Measurements from ENCODE around the gene NELFA. TPM values are rescaled to one million over a fixed set of nuclear protein-coding genes. Genes with fewer than 3 reads are reported as not detected.

NELFA gene
- total and polyA plus RNA-seq, 2 of the 13 experiments (the other 11 are each of a cell fraction or from before 2014, with no cell fraction given): 13.3 to 18.5 TPM

DNA sequence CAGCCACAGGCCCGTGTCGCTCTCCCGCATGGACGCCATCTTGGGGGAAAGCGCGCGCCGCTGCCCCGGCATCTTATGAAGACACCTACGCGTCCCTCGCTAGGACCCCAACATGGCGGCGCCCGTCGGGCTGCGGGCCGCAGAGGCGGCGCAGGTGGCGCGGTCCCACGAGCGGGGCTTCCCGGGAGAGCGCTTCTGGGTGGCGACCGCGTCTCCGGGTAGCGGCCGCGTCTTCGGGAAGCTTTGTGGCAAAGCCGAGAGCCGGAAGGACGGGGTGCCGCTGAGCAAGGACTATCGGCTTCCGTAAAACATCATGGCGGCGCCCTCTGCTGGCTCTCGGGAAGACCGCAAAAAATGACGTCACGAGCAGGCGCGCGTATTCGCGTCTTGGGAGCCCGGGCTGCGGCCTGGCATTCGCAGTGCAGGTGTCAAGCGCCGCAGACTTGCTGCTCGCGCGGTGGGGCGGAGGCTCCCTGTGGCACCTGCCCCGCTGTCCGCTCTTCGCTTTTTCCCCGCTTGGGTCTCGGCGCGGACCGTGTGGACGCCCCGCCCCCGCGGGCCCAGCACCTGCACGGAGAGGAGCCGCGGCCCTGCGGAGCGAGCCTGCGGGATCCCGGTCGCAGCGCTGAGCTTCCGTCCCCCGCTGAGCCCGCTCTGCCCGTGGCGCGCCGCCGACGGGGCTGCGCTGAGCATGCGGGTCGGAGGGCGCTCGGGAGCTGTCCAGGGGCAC lies at the start of gene NELFA (continued):
- TF ChIP-seq ZNF441 (CRISPR knock-in tag; IDR thresholded peaks at IDR 0.05; ENCODE audit: borderline replicate concordance) (peak; percentile 48; the same call in 1 of the 2 replicates), ZFP41 (CRISPR knock-in tag; IDR thresholded peaks at IDR 0.05; ENCODE audit: borderline replicate concordance) (no peak), NONO (IDR thresholded peaks at IDR 0.05) (no peak), NONO (CRISPR knock-in tag; conservative IDR thresholded peaks at IDR 0.05) (peak; percentile 69; the same call in 1 of the 2 replicates), SRY (CRISPR knock-in tag; IDR thresholded peaks at IDR 0.05) (peak; percentile 89; the same call in 1 of the 2 replicates), ZFP1 (CRISPR knock-in tag; IDR thresholded peaks at IDR 0.05) (no peak), ISL2 (CRISPR knock-in tag; IDR thresholded peaks at IDR 0.05) (no peak), ZNF296 (CRISPR knock-in tag; conservative IDR thresholded peaks at IDR 0.05) (0 out of 2 replicates have a peak, but pooled peaks have one; percentile 9), ZNF556 (CRISPR knock-in tag; IDR thresholded peaks at IDR 0.05; ENCODE audit: borderline replicate concordance) (peak; percentile 77; the same call in 1 of the 2 replicates), ZBTB38 (CRISPR knock-in tag; IDR thresholded peaks at IDR 0.05) (peak; percentile 50; the same call in 1 of the 2 replicates), TARDBP (CRISPR knock-in tag; IDR thresholded peaks at IDR 0.05) (peak; percentile 79), MAZ (IDR thresholded peaks at IDR 0.05; ENCODE audit: borderline replicate concordance, low read depth, low read length) (no peak), MAZ (CRISPR knock-in tag; IDR thresholded peaks at IDR 0.05; ENCODE audit: low read depth) (peak; percentile 58; the same call in 1 of the 2 replicates), ZNF337 (CRISPR knock-in tag; IDR thresholded peaks at IDR 0.05; ENCODE audit: borderline replicate concordance, low read depth) (no peak), MTF2 (CRISPR knock-in tag; IDR thresholded peaks at IDR 0.05; ENCODE audit: borderline replicate concordance) (0 out of 2 replicates have a peak, but pooled peaks have one; percentile 83), ZNF143 (CRISPR knock-in tag; IDR thresholded peaks at IDR 0.05) (peak; percentile 57; the same call in 1 of the 2 replicates), ZNF746 (CRISPR knock-in tag; IDR thresholded peaks at IDR 0.05) (peak; percentile 45)
- TF ChIP-seq, protein P1, sequence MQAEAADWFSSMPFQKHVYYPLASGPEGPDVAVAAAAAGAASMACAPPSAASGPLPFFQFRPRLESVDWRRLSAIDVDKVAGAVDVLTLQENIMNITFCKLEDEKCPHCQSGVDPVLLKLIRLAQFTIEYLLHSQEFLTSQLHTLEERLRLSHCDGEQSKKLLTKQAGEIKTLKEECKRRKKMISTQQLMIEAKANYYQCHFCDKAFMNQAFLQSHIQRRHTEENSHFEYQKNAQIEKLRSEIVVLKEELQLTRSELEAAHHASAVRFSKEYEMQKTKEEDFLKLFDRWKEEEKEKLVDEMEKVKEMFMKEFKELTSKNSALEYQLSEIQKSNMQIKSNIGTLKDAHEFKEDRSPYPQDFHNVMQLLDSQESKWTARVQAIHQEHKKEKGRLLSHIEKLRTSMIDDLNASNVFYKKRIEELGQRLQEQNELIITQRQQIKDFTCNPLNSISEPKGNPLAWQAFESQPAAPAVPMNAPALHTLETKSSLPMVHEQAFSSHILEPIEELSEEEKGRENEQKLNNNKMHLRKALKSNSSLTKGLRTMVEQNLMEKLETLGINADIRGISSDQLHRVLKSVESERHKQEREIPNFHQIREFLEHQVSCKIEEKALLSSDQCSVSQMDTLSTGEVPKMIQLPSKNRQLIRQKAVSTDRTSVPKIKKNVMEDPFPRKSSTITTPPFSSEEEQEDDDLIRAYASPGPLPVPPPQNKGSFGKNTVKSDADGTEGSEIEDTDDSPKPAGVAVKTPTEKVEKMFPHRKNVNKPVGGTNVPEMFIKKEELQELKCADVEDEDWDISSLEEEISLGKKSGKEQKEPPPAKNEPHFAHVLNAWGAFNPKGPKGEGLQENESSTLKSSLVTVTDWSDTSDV (CRISPR knock-in tag; IDR thresholded peaks at IDR 0.05): peak; percentile 74; the same call in 1 of the 2 replicates
- TF ChIP-seq, protein P2, sequence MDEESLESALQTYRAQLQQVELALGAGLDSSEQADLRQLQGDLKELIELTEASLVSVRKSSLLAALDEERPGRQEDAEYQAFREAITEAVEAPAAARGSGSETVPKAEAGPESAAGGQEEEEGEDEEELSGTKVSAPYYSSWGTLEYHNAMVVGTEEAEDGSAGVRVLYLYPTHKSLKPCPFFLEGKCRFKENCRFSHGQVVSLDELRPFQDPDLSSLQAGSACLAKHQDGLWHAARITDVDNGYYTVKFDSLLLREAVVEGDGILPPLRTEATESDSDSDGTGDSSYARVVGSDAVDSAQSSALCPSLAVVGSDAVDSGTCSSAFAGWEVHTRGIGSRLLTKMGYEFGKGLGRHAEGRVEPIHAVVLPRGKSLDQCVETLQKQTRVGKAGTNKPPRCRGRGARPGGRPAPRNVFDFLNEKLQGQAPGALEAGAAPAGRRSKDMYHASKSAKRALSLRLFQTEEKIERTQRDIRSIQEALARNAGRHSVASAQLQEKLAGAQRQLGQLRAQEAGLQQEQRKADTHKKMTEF (CRISPR knock-in tag; IDR thresholded peaks at IDR 0.05): peak; percentile 90
- TF ChIP-seq, protein P3, sequence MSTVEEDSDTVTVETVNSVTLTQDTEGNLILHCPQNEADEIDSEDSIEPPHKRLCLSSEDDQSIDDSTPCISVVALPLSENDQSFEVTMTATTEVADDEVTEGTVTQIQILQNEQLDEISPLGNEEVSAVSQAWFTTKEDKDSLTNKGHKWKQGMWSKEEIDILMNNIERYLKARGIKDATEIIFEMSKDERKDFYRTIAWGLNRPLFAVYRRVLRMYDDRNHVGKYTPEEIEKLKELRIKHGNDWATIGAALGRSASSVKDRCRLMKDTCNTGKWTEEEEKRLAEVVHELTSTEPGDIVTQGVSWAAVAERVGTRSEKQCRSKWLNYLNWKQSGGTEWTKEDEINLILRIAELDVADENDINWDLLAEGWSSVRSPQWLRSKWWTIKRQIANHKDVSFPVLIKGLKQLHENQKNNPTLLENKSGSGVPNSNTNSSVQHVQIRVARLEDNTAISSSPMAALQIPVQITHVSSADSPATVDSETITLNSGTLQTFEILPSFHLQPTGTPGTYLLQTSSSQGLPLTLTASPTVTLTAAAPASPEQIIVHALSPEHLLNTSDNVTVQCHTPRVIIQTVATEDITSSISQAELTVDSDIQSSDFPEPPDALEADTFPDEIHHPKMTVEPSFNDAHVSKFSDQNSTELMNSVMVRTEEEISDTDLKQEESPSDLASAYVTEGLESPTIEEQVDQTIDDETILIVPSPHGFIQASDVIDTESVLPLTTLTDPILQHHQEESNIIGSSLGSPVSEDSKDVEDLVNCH (CRISPR knock-in tag; IDR thresholded peaks at IDR 0.05): no peak
